GM19463 (cell line): ENCODE measurements around the gene GUCA1A.
"Not testable (repeated sequence)": the region's sequence is repeated elsewhere in the genome, so short reads cannot be mapped to it uniquely, and the experiment has no call there.

ENCODE experiments used
- ATAC-seq: cut with Tn5 transposase; IDR thresholded peaks from one replicate; pipeline ENCODE4 v1.9.1; 2021; ENCODE audit warnings: mild to moderate bottlenecking, moderate library complexity; ENCODE audit not compliant: unreplicated experiment

The GUCA1A gene

GRCh38 chr6:42202131-42202915 lies 29.2 kb downstream of the GUCA1A start:
- ATAC-seq: not testable (repeated sequence)

GRCh38 chr6:42203183-42203582 lies 30.0 kb downstream of the GUCA1A start:
- no peak for ATAC-seq

DNA sequence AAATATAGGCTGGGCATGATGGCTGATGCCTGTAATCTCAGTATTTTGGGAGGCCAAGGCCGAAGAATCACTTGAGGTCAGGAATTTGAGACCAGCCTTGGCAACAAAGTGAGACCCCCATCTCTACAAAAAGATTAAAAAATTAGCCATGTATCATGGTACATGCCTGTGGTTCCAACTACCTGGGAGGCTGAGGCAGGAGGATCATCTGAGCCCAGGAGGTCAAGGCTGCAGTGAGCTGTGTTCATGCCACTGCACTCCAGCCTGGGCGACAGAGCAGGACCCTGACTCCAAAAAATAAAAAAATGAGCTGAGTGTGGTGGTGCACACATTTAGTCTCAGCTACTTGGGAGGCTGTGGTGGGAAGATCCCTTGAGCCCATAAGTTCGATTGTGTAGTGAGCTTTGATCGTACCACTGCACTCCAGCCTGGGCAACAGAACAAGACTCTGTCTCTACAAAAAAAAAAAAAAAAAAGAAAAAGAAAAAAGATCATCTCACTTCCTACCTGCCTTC lies 31.7 kb downstream of the GUCA1A start:
- ATAC-seq: no peak

DNA sequence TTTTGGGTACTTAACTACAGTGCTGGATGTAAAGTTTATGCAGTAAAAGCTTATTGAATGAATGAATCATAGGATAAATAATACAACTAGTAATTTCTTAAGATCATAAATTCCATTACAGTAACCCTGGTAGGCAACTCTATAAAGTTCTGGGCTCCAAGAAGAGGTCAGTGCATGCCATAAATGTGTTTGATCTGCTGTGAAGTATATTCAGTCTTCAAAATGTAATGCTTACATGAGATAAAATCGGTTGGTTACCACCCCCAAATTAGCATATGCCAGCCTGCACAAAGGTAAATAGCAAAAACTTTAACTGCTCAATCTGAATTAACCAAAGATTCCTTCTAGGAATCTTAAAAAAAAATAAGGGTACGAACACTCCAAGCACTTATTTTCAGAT lies 34.4 kb downstream of the GUCA1A start:
- ATAC-seq: not testable (repeated sequence)

DNA sequence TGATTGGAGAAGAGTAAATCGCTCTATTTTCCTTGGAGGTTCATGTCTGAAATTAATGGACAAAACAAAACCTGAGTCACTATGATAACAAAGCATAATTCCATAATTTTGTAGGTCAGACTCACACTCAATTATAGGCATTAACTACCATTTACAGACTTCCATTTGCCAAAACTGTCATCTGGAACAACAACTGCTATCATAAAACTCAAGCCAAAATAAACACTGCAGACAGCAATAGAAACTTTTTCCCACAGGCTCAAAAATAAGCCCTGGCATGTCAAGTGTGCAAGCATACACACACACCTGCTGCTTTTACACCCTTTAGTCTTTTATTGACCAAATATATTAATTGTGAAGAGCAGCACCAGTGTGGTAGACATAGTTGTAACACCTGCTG lies 37.4 kb downstream of the GUCA1A start:
- no peak for ATAC-seq

- peak; percentile 58 for ATAC-seq
These were observed 38.6 kb downstream of the GUCA1A start for GRCh38 chr6:42211726-42212125.

- no peak for ATAC-seq
These were observed 39.3 kb downstream of the GUCA1A start for GRCh38 chr6:42212442-42212841.

- ATAC-seq: not testable (repeated sequence)
These were observed 43.3 kb downstream of the GUCA1A start for GRCh38 chr6:42216495-42216894.

DNA sequence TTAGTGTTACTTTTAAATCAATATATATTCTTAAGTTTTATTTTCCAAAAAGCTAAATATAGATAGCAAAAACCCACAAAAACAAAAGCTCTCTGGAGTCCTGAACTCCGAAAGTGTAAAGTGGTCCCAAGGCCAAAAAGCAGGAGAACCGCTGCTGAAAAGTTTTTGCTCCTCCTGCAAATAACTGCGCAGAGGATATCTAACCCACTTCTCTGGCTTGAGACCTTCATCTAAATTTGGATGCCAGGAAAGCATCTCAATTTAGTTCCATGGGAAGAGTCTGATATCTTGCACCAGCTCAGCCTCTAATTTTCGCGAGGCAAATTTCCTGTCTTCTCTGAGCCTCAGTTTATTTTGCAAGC lies 44.0 kb downstream of the GUCA1A start:
- no peak for ATAC-seq

DNA sequence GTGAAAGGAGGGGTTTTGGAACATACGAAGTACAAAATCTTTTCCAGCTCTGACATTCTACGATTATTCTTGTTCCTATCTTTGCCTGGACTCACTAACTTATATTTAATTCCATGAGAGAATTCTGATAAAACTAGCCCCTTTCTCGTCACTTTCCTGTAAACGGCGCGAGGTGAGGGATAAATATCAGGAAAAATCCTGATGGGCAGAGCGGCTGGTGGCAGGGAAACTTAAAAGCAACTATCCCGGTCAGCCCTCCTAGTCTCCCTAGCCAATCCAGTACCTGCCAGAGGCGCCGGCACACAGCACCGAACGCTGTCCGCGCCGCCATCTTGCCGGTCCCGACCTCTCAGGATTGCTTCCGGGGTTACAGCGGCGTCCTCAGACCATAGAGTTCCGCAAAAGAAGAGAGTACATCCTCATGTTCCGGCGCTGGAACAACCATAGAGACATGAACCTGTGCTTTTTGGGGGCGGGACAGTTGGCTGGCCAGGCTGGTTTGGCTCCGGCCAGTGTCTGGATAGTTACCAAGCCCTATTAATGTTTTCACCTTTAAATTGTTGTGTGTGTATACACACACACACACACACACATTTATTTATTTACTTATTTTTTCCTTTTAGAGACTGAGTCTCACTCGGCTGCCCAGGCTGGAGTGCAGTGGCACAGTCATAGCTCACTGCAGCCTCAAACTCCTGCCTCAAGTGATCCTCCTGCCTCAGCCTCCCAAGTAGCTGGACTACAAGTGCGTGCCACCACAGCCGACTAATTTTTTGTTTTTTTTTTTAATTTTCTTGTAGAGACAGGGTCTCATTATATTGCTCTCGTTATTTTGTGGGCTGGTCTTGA lies 44.6 kb downstream of the GUCA1A start, which contains the start of gene MRPS10:
Gene MRPS10, minus strand, starts transcription at position 343 of the 849 bp plus-strand sequence. Its CDS starts 12 bp downstream, at position 331.
- peak; percentile 94 for ATAC-seq

DNA sequence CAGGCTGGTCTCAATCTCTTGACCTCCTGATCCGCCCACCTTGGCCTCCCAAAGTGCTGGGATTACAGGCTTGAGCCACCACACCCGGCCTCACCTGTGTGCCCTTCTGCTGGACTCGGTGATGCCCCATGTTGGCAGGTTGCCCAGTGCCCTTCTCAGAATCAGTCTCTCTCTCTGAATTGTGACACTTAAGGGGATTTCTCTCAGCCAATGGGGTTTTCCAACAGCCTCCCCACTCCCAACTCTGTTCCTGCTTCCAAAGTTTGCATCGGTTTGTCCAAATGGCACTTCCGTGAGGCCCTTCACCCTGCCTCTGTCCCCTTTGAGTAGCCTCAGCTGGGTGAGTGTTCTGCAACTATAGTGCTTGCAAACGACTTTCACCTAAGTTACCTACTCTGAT lies 47.6 kb downstream of the GUCA1A start:
- no peak for ATAC-seq

DNA sequence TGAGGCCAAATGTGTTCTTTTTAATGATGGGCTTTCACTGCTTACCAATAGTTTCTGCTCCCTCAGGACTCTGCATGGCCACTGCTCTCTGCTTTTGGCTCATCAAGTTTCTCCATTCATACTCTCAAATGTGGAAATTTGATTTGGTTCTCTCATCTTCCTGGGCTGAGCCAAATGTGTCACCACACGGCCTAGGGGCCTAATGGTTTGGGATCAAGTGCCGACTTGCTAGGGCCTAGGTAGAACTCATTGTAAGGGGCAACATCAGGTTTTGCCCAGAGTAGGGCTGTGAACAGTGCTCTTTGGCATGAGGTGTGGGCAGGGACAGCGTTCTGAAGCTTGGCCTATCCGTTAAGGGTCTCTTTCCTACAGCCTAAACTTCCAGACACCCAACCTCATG lies 48.4 kb downstream of the GUCA1A start:
- ATAC-seq: no peak

DNA sequence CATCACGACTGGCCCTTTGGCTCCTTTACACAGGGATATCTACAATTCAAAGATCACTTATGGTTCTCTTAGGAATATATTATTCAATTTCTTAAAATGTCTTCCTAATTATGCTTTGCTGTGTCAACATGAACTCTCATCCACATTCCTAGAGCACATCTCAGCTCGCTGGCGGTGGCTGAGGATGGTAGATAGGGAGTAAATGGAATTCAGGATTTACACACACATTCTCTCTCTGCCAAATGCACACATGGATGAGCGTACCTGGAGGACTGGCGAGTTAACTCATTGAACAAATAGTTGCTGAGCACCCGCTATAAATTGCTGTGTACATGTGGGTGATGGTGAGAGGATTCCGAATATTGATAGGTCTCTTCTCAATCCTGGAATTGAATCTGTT lies 49.3 kb downstream of the GUCA1A start:
- ATAC-seq: no peak

GRCh38 chr6:42224222-42225028 lies 51.3 kb downstream of the GUCA1A start:
- peak; percentile 83 for ATAC-seq

DNA sequence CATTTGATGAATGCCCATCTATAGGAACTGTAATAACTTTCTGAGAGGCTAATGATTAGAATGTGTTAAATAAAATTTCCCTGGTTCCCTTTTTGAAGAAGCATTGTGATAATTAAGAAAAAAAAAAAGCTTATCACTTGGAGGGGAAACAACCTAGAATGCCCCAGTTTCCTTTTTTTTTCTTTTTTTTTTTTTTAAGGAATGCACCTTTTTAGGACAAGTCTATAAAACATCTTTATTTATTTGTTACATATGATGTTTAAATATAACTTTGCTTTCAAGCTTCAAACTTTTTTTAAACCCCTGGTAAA lies 51.8 kb downstream of the GUCA1A start:
- no peak for ATAC-seq

DNA sequence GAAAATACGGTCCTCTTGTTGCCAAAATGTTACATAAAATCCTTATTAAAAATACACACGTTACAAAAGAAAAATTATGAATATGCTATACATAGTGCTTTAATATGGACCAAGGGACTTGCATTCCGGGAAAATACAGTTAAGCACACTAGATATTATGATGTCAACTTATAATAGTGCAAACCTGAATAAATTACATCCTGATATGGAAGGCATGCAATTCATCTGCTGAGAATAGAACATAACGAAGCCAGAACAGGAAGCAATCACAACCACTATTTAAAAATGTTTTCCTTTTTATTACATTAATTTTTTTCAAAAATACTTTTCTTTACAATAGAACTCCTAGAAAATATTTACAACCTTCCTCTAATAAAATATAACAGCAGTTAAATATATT lies 52.3 kb downstream of the GUCA1A start:
- ATAC-seq: no peak

GRCh38 chr6:42226161-42226611 lies 53.0 kb downstream of the GUCA1A start:
- no peak for ATAC-seq

GRCh38 chr6:42226645-42227143 lies 53.5 kb downstream of the GUCA1A start:
- ATAC-seq: no peak

GRCh38 chr6:42227173-42227850 lies 54.1 kb downstream of the GUCA1A start:
- no peak for ATAC-seq

DNA sequence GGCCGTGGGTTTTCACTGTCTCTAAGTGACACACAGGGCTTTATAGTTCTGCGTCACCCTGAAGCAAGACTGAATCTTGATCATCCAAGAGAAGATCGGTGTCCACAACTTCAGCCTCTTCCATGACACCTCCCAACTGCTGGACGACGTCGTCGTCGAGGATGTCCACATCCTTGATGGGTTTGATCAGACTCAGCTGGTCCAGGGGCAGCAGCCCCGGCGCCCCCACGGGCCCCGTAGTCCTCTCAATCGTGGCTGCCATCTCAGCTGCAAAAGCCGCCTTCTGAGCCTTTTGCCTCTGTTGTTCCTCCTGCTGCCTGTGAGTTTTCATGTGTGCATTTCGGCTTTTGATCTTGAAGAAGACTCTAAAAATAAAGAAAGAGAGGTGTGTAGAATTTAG lies 55.1 kb downstream of the GUCA1A start:
- ATAC-seq: no peak
